Fibroblast of villous mesenchyme (primary cell): ENCODE data around the gene GYG2. TPM values are rescaled to one million over a fixed set of nuclear protein-coding genes. Genes with fewer than 3 reads are reported as not detected.
"Not testable (repeated sequence)": the region's sequence is repeated elsewhere in the genome, so short reads cannot be mapped to it uniquely, and the experiment has no call there.

ENCODE experiments used
- DNase-seq: peaks from one replicate; pipeline ENCODE4 v3.0.0-alpha.2; 2010; ENCODE audit warnings: low read depth
- H3K4me3 ChIP-seq: 2 replicates; pipeline ENCODE4 v1.5.1; 2011; ENCODE audit warnings: low read depth, mild to moderate bottlenecking, low read length
- total RNA-seq: library from RNA; depleted of rRNA; stranded (reverse); fragments of >200 nt; gene quantifications from 2 replicates; pipeline ENCODE4 v1.2.3, GENCODE V29; 2012
- TF ChIP-seq, protein P1 (sequence below): IDR thresholded peaks from 2 replicates; pipeline ENCODE4 v1.5.1; 2012; ENCODE audit warnings: low read depth, mild to moderate bottlenecking, low read length; ENCODE audit not compliant: insufficient read depth

Gene GYG2
- total RNA-seq, 1 donor, result 3.5 TPM

DNA sequence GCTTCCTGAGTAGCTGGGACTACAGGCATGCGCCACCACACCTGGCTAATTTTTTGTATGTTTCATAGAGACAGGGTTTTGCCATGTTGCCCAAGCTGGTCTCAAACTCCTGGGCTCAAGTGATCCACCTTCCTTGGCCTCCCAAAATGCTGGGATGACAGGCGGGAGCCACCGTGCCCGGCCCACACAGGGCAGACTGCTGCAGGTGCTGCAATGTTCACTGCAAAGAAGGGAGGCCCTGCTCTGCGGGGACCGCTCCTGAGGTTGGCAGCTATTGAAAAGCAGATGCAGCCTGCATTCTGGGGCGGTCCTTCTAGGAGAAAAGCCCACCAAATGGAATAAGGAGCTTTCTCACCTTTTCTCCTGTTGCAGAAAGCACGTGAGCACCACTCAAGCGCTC lies 95.4 kb downstream of the GYG2 start:
- TF ChIP-seq, protein P1, sequence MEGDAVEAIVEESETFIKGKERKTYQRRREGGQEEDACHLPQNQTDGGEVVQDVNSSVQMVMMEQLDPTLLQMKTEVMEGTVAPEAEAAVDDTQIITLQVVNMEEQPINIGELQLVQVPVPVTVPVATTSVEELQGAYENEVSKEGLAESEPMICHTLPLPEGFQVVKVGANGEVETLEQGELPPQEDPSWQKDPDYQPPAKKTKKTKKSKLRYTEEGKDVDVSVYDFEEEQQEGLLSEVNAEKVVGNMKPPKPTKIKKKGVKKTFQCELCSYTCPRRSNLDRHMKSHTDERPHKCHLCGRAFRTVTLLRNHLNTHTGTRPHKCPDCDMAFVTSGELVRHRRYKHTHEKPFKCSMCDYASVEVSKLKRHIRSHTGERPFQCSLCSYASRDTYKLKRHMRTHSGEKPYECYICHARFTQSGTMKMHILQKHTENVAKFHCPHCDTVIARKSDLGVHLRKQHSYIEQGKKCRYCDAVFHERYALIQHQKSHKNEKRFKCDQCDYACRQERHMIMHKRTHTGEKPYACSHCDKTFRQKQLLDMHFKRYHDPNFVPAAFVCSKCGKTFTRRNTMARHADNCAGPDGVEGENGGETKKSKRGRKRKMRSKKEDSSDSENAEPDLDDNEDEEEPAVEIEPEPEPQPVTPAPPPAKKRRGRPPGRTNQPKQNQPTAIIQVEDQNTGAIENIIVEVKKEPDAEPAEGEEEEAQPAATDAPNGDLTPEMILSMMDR, result no peak
- H3K4me3 ChIP-seq, result no peak overlapping the region
- no peak for DNase-seq

DNA sequence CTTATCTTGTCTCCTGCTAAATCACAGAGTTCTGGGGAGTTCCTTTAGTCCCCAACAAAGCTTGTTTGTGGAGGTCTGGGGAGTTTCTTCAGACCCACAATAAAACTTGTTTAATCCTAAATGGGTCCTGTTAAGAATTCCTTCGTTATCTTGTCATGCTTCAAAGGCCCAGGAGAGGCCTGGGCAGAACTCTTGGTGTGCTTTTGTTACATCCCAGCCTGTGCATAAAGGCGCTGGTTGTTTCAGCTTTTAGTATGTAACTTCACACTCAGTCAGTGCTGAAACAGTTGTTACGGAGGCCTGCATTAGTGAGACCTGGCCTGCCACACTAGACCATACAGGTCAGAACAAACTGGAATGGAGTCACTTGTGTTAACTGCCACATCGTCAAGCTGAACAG lies 97.5 kb downstream of the GYG2 start:
- DNase-seq, H3K4me3 ChIP-seq: not testable (repeated sequence)

DNA sequence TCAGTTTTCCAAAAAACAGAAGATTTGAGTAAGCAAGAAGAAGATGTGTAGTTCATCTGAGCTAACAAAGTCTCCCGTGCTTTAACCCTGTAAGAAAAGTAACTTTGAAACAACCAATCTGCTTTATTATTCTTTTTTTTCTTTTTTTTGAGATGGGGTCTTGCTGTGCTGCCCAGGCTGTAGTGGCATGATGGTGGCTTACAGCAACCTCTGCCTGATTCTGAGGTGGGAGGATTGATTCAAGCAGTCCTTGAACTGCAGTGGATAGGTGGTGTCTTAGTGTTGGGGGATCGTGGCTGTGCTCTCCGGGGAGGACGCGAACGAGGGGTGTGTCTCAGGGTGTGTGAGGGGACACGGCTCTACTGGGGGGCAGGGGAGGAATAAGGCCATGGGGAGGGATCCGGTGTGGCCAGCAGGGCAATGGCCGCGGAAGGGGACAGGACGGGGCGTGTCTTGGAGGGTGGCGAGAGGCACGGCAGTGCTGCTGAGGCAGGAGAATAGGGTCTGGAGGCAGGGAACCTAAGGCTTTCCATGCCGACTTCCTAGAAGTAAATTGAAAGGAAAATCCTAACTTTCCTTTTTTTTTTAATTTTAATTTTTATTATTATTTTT lies 98.0 kb downstream of the GYG2 start:
- H3K4me3 ChIP-seq, result no peak overlapping the region
- TF ChIP-seq, protein P1, result no peak
- no peak for DNase-seq

DNA sequence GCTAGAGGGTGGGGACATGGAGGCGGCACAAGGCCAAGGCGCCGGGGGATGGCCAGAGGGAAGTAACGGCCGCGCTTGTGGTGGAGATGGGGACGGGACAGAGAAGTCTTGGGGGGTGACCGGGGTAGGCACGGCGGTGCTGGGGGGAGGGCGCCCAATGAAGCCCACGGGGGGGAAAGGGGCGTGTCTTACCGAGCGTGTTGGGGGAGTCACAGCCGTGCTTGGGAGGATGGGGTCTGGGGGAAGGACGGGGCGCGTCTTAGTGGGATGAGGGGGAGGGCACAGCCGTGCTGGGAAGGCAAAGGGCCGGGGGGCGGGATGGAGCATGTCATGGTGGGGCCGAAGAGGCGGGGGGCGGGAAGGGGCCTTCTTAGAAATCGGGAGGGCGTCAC lies 99.5 kb downstream of the GYG2 start:
- DNase-seq, result no peak

DNA sequence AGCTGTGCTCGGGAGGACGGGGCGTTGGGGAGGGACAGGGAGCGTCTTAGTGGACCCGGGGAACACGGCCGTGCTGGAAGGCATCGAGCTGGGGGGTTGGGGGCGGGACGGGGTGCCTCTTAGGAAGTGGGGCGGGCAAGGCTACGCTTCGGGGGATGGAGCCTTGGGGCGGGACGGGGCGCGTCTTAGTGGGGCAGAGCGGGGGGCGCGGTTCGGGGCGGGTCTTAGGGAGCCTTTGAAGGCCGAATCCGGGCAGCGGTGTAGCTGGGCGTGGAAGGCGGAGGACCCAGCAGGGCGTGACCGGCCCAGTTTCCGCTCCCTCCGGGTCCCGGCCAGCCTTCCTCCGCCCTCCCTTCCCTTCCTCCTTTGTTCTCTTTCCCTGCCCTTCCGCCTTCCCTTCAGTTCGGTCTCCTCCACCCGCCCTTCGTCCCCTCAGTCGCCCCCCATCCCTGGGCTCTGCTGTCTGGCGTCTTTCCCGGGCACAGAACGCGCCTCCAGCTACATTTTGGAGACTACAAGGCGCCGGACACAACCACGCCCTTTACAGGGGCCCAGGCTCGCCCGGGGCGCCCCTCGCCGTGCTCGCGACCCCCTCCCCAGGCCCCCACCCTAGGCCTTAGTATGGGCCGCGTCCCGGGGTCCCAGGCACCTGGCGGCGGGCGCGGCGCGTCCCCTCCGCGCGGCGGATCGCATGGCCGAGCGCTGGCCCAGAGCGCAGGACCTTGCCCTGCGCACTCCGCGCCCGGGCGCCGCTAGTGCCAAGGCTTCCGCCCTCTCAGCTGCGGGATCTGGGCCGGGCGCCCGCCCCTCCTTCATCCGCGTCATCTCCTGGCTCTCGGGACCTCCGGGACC lies 100.1 kb downstream of the GYG2 start, which contains the start of gene ARSD:
Gene ARSD, minus strand, starts transcription at position 757 of the 852 bp plus-strand sequence. Its CDS starts 64 bp downstream, at position 693.
- peak within 1 kb of the TSS; percentile 71 for H3K4me3 ChIP-seq
- TF ChIP-seq, protein P1, result no peak
- DNase-seq, result peak; percentile 91

More for the DNA sequence above, 99.5 kb downstream of the GYG2 start:
- H3K4me3 ChIP-seq, result peak overlapping the region; percentile 71
- TF ChIP-seq, protein P1, result no peak

DNA sequence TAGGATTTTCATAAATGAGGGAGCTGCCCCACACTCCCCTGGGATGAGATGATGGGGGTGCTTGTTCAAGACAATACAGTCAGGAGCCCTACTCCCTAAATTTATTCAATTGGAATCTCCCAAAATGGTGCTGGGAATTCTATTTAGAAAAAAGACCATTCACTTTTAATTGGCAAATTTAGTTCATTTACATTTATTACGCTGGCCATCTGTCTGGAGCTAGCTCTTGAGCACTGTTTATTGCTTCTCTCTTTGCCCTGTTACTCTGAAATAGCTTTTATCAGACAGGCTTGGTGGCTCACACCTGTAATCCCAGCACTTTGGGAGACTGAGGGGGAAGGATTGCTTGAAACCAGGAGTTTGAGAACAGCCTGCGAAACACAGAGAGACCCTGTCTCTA lies 102.4 kb downstream of the GYG2 start:
- H3K4me3 ChIP-seq, result no peak overlapping the region
- no peak for DNase-seq
- TF ChIP-seq, protein P1, result no peak

DNA sequence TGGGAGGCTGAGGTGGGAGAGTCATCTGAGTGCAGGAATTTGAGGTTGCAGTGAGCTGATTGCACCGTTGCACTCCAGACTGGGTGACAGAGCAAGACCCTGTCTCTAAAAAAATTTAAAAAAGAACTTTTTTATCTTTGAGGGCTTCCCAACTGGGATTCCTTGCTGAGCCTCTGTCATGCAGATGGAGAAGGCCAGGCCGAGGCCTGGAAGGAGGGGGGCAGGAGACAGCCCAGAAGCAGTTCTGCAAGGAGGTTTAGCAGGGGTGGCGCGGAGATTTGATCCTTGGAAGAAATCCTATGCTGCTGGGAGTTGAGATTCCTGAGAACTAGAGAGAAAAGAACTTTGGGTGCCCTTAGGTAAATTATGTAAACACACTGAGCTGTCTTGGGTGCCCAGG lies 102.9 kb downstream of the GYG2 start:
- DNase-seq, result no peak
- TF ChIP-seq, protein P1, result no peak
- no peak overlapping the region for H3K4me3 ChIP-seq

Other genes with a start within 250 kb of the GYG2 start
- gene CD99, start 137.6 kb upstream of the GYG2 start, total RNA-seq, result 268 and 386 TPM in 2 replicates
- gene XG, start 76.9 kb upstream of the GYG2 start, total RNA-seq, result 0.97 and 4.7 TPM in 2 replicates
- 10.6 and 13.4 TPM in 2 replicates for gene ARSD, start 100.4 kb downstream of the GYG2 start, total RNA-seq
- gene ARSH, start 177.6 kb downstream of the GYG2 start, total RNA-seq, result not detected in 2 replicates
- gene ARSF, start 212.5 kb downstream of the GYG2 start, total RNA-seq, result not detected in 2 replicates